Measurements from ENCODE around the gene LEMD3. TPM values are rescaled to one million over a fixed set of nuclear protein-coding genes. Genes with fewer than 3 reads are reported as not detected.

The LEMD3 gene
- total RNA-seq (2021; fragmentation: NEBNext Ultra II Directional; extraction: Animal tissue kit (Norgen Biotek cat#: 25700)) (31.7 and 33.2 TPM in 2 replicates), polyA plus RNA-seq (2011; rRNA removed) (5.6 and 5.8 TPM in 2 replicates), polyA minus RNA-seq (2011; rRNA and poly(A)+ RNA removed) (10.0 and 11.9 TPM in 2 replicates)
- 10.3 TPM for polyA plus RNA-seq (2011; cell fraction: cytosol; rRNA removed)
- 7.8 TPM for polyA plus RNA-seq (2011; cell fraction: nucleus; rRNA removed)
- 8.5 to 15.7 TPM (median 11.1 TPM) in 4 replicates for polyA plus RNA-seq (2012, experiment 1 of 2)
- 2.2 TPM for polyA plus RNA-seq (2012, experiment 2 of 2)
- 24.1 TPM for polyA plus RNA-seq (2013, experiment 1 of 2)
- 28.8 TPM for polyA plus RNA-seq (2013, experiment 2 of 2)
- polyA minus RNA-seq (2011; cell fraction: cytosol; rRNA and poly(A)+ RNA removed), result 17.8 TPM
- 47.7 TPM for polyA minus RNA-seq (2011; cell fraction: nucleus; rRNA and poly(A)+ RNA removed)
- long read RNA-seq, experiment 1, full-length matches to known transcripts, result 9 of 34 reads
- long read RNA-seq, experiment 1, partial matches to known transcripts, result 5 of 34 reads
- long read RNA-seq, experiment 1, other reads (novel, unspliced or antisense), result 20 of 34 reads
- long read RNA-seq, experiment 2, partial matches to known transcripts, result 2 of 3 reads
- long read RNA-seq, experiment 2, other reads (novel, unspliced or antisense), result 1 of 3 reads

GRCh38 chr12:65169320-65170208, at the start of gene LEMD3:
Gene LEMD3 (plus strand): TSS chr12:65169583. CDS start chr12:65169597, 14 bp downstream.
- Histone ChIP-seq H2BK15ac (ENCODE audit: low read length) (no peak within 1 kb of the TSS), H3K4me1 (replicated peaks in 1 of 4; ENCODE audit: control insufficient read depth in 3 of 4, insufficient read depth in 4 of 4, low read length in 3 of 4) (peaks cover 0 to 2% (median 0%) of the 10 kb centered on the region in 4 experiments; a peak in 1 of 7 replicates), H4K5ac (ENCODE audit: insufficient read length, low read depth, low read length) (peak within 1 kb of the TSS; percentile 93), H2BK12ac (ENCODE audit: low read depth, low read length) (peak within 1 kb of the TSS; percentile 70; the same call in 1 of the 2 replicates), H3K36me3 (ENCODE audit: control insufficient read depth in 2 of 4, insufficient read depth in 4 of 4, low read length in 3 of 4) (peaks cover 0 to 4% (median 0%) of the 10 kb centered on the region in 4 experiments; a peak in 1 of 8 replicates), H3K18ac (ENCODE audit: extremely low read depth, low read length) (peak within 1 kb of the TSS; percentile 53; the same call in 1 of the 2 replicates), H2AK5ac (ENCODE audit: low read depth, low read length) (no peak within 1 kb of the TSS), H4K8ac (ENCODE audit: extremely low read depth, insufficient read depth, low read length) (peak within 1 kb of the TSS; percentile 99), H3K79me2 (ENCODE audit: control insufficient read depth in 1 of 2, insufficient read depth in 2 of 2, low read length in 2 of 2) (peaks cover 6 to 49% of the 10 kb centered on the region in 2 experiments), H3K27me3 (replicated peaks in 1 of 4; ENCODE audit: control insufficient read depth in 3 of 4, extremely low read depth in 1 of 4, insufficient read depth in 3 of 4, low read length in 3 of 4) (peaks cover 0 to 6% (median 0%) of the 10 kb centered on the region in 4 experiments; a peak in 3 of 7 replicates), H2BK5ac (ENCODE audit: low read depth, low read length) (peak within 1 kb of the TSS; percentile 81; the same call in 1 of the 2 replicates), H4K91ac (replicated peaks; ENCODE audit: insufficient read length, low read length) (peak within 1 kb of the TSS; percentile 50), H2BK120ac (replicated peaks; ENCODE audit: low read depth, low read length) (no peak within 1 kb of the TSS), H3K14ac (ENCODE audit: insufficient read length) (no peak within 1 kb of the TSS), H3K79me1 (ENCODE audit: low read depth, low read length) (no peaks in the 10 kb centered on the region), H3K9ac (replicated peaks in 1 of 4; ENCODE audit: extremely low read depth in 1 of 4, low read depth in 3 of 4, low read length in 3 of 4) (peak within 1 kb of the TSS; percentile 78 to 93 (median 88)), H4K20me1 (replicated peaks in 1 of 2; ENCODE audit: control insufficient read depth in 1 of 2, insufficient read depth in 2 of 2, low read length in 2 of 2) (peaks cover 11 to 15% of the 10 kb centered on the region in 2 experiments), H3K56ac (replicated peaks; ENCODE audit: insufficient read length, low read depth, low read length) (peak within 1 kb of the TSS; percentile 79), H3K27ac (ENCODE audit: low read depth, low read length) (peak within 1 kb of the TSS; percentile 91), H3K4me3 (ENCODE audit: extremely low read depth in 1 of 4, insufficient read depth in 2 of 4, low read depth in 3 of 4, low read length in 4 of 4) (peak within 1 kb of the TSS; percentile 79 to 99 (median 92)), H3K4ac (replicated peaks; ENCODE audit: insufficient read length, low read depth, low read length) (no peak within 1 kb of the TSS), H3K23ac (ENCODE audit: insufficient read length) (no peak within 1 kb of the TSS), H3K9me3 (ENCODE audit: insufficient read depth in 2 of 2, low read depth in 1 of 2, low read length in 1 of 2) (no peaks in the 10 kb centered on the region), H3K4me2 (ENCODE audit: insufficient read depth in 1 of 2, low read depth in 2 of 2, low read length in 2 of 2) (peak within 1 kb of the TSS; percentile 56 to 86), H2AFZ (ENCODE audit: low read length) (peak within 1 kb of the TSS; percentile 92), H3K23me2 (ENCODE audit: low read depth, low read length) (peaks cover 6% of the 10 kb centered on the region), H2BK20ac (ENCODE audit: low read length) (no peak within 1 kb of the TSS)
- peak; percentile 39 for FAIRE-seq
- ChIA-PET CTCF (ENCODE audit: partially characterized antibody) (interaction anchor here (0.6 to 2.3 kb wide), 7 partner anchors 8 to 279 kb away, joined by 3 to 10 read pairs (median 3); no protein-coding TSS in a partner anchor), POLR2A (ENCODE audit: partially characterized antibody) (interaction anchor here (0.6 to 2.1 kb wide), 8 partner anchors 11 to 791 kb away, joined by 3 to 8 read pairs (median 3); no protein-coding TSS in a partner anchor)
- WGBS, 2 experiments (ENCODE audit: extremely low coverage in 1 of 2, insufficient coverage in 1 of 2, insufficient read length in 1 of 2, insufficient replicate concordance in 2 of 2, low coverage in 1 of 2, low lambda C conversion rate in 2 of 2, missing lambda C conversion rate in 1 of 2), result 1% methylated on average over 73 of the region's 91 CpGs; no CpG with 5 or more reads in 1 of the 2 experiments
- peak; percentile 81 to 92 for DNase-seq (ENCODE audit: low read depth in 1 of 2, low spot score in 2 of 2)
- TF ChIP-seq POLR2AphosphoS5 (IDR thresholded peaks at IDR 0.05; ENCODE audit: low read depth, low read length) (peak; percentile 87), CTCF (IDR thresholded peaks at IDR 0.05; ENCODE audit: control extremely low read depth in 1 of 3, insufficient read depth in 1 of 3, low read depth in 1 of 3, low read length in 3 of 3) (no peak), POU5F1 (IDR thresholded peaks at IDR 0.05; ENCODE audit: low read depth, low read length) (no peak), JUND (IDR thresholded peaks at IDR 0.05; ENCODE audit: low read length) (0 out of 2 replicates have a peak, but pooled peaks have one; percentile 43), TBP (IDR thresholded peaks at IDR 0.05; ENCODE audit: low read depth, low read length) (peak; percentile 95)

Measured in H1 (cell line).